GM23338 (cell line): ENCODE measurements around the gene GOLGA7B. TPM values are rescaled to one million over a fixed set of nuclear protein-coding genes. Genes with fewer than 3 reads are reported as not detected.

Source experiments
- ATAC-seq: fragments of 200-7000 bp; cut with Tn5 transposase; 3 replicates; pipeline ENCODE4 v1.9.1; 2020
- DNase-seq: peaks from one replicate; pipeline ENCODE4 v3.0.0-alpha.2; 2015; ENCODE audit warnings: low spot score
- H2AFZ ChIP-seq: fragments of 200-600 bp; sonication (generic); 2 replicates; pipeline ENCODE4 v1.8.0; 2016; ENCODE audit warnings: antibody characterized with exemption, mild to moderate bottlenecking, moderate library complexity
- H3F3A ChIP-seq: fragments of 200-600 bp; sonication (generic); replicated peaks from 2 replicates; pipeline ENCODE4 v1.8.0; 2017; ENCODE audit warnings: antibody characterized with exemption, mixed run types, low read depth
- H3K27ac ChIP-seq: fragments of 200-600 bp; sonication (generic); 2 replicates; pipeline ENCODE4 v1.6.1; 2016; ENCODE audit warnings: low read depth
- H3K27me3 ChIP-seq: fragments of 200-600 bp; sonication (generic); 2 replicates; pipeline ENCODE4 v1.8.0; 2016; ENCODE audit warnings: mild to moderate bottlenecking, mixed run types, moderate library complexity; ENCODE audit not compliant: insufficient read depth
- H3K36me3 ChIP-seq: fragments of 200-600 bp; sonication (generic); 2 replicates; pipeline ENCODE4 v1.8.0; 2016; ENCODE audit warnings: mild to moderate bottlenecking; ENCODE audit not compliant: insufficient read depth
- H3K4me1 ChIP-seq: fragments of 200-600 bp; sonication (generic); 2 replicates; pipeline ENCODE4 v1.8.0; 2016; ENCODE audit warnings: mild to moderate bottlenecking, moderate library complexity; ENCODE audit not compliant: insufficient read depth
- H3K4me2 ChIP-seq: fragments of 200-600 bp; sonication (generic); 2 replicates; pipeline ENCODE4 v1.7.1; 2017; ENCODE audit warnings: mixed run types
- H3K4me3 ChIP-seq: fragments of 200-600 bp; sonication (generic); 2 replicates; pipeline ENCODE4 v1.6.1; 2016; ENCODE audit warnings: mixed run types
- H3K79me2 ChIP-seq: fragments of 200-600 bp; sonication (generic); replicated peaks from 2 replicates; pipeline ENCODE4 v1.8.0; 2017; ENCODE audit warnings: mild to moderate bottlenecking; ENCODE audit not compliant: insufficient read depth
- H3K9me2 ChIP-seq: fragments of 200-600 bp; sonication (generic); 2 replicates; pipeline ENCODE4 v1.8.0; 2017; ENCODE audit not compliant: insufficient read depth
- H4K20me1 ChIP-seq: fragments of 200-600 bp; sonication (generic); replicated peaks from 2 replicates; pipeline ENCODE4 v1.8.0; 2017; ENCODE audit warnings: mild to moderate bottlenecking; ENCODE audit not compliant: insufficient read depth
- H3K27ac Mint-ChIP-seq: 2 replicates; pipeline ENCODE4 v1.8.0; 2020; ENCODE audit warnings: inconsistent platforms, mild to moderate bottlenecking, moderate library complexity, mixed read lengths
- H3K27me3 Mint-ChIP-seq: 3 replicates; pipeline ENCODE4 v1.8.0; 2022; ENCODE audit warnings: low read depth, mild to moderate bottlenecking, moderate library complexity, mixed read lengths, inconsistent platforms; ENCODE audit not compliant: insufficient read depth, poor library complexity
- H3K36me3 Mint-ChIP-seq: 3 replicates; pipeline ENCODE4 v1.8.0; 2021; ENCODE audit warnings: low read depth, mild to moderate bottlenecking, inconsistent platforms, moderate library complexity, mixed read lengths
- H3K4me1 Mint-ChIP-seq: 3 replicates; pipeline ENCODE4 v1.8.0; 2020; ENCODE audit warnings: mild to moderate bottlenecking, inconsistent platforms, mixed read lengths
- H3K4me3 Mint-ChIP-seq: 3 replicates; pipeline ENCODE4 v1.8.0; 2021; ENCODE audit warnings: moderate library complexity, mild to moderate bottlenecking, inconsistent platforms, mixed read lengths
- H3K9me3 Mint-ChIP-seq: 3 replicates; pipeline ENCODE4 v1.8.0; 2020; ENCODE audit warnings: moderate library complexity, mild to moderate bottlenecking, inconsistent platforms, mixed read lengths
- CREB1 ChIP-seq: fragments of 250-450 bp; sonication (Bioruptor Pico); IDR thresholded peaks from 2 replicates; pipeline ENCODE4 v1.5.0; 2020; ENCODE audit warnings: low read depth, mild to moderate bottlenecking, moderate library complexity
- EZH2 ChIP-seq: fragments of 200-600 bp; sonication (generic); IDR thresholded peaks from one replicate; pipeline ENCODE4 v1.8.0; 2017; ENCODE audit warnings: antibody characterized with exemption, mild to moderate bottlenecking, low read depth; ENCODE audit not compliant: unreplicated experiment
- JUNB ChIP-seq: IDR thresholded peaks from one replicate; pipeline ENCODE4 v1.6.1; 2016; ENCODE audit warnings: antibody characterized with exemption; ENCODE audit not compliant: unreplicated experiment
- NANOG ChIP-seq: IDR thresholded peaks from 2 replicates; pipeline ENCODE4 v1.6.1; 2016; ENCODE audit warnings: antibody characterized with exemption, borderline replicate concordance
- STAT1 ChIP-seq: IDR thresholded peaks from one replicate; pipeline ENCODE4 v1.6.1; 2016; ENCODE audit warnings: antibody characterized with exemption; ENCODE audit not compliant: unreplicated experiment
- ZNF114 ChIP-seq: fragments of 250-450 bp; sonication (Bioruptor Pico); IDR thresholded peaks from 2 replicates; pipeline ENCODE4 v1.5.0; 2020; ENCODE audit warnings: mild to moderate bottlenecking, moderate library complexity
- ZNF331 ChIP-seq: fragments of 250-450 bp; sonication (Bioruptor Pico); IDR thresholded peaks from 2 replicates; pipeline ENCODE4 v1.5.0; 2020; ENCODE audit warnings: low read depth, mild to moderate bottlenecking, moderate library complexity
- polyA plus RNA-seq: library from polyadenylated mRNA; unstranded; fragments of >200 nt; fragmentation: Nextera tagmentation; extraction: Ambion mirVana; gene quantifications from 2 replicates; pipeline ENCODE4 v1.2.1, GENCODE V29; 2016
- total RNA-seq: library from RNA; depleted of rRNA; stranded (reverse); fragments of >200 nt; shearing (Covaris generic); gene quantifications from 2 replicates; pipeline ENCODE4 v1.2.3, GENCODE V29; 2014
- TF ChIP-seq, protein P1 (sequence below), 2 experiments: fragments of 200-600 bp in 1 of 2; sonication (generic) in 1 of 2; conservative IDR thresholded peaks; 2 replicates each; pipeline versions ENCODE4 v1.5.1 to v1.6.1; 2016 to 2017; ENCODE audit warnings: antibody characterized with exemption in 2 of 2, low read depth in 2 of 2, mild to moderate bottlenecking in 2 of 2, moderate library complexity in 1 of 2
- TF ChIP-seq, protein P2 (sequence below): IDR thresholded peaks from one replicate; pipeline ENCODE4 v1.6.1; 2018; ENCODE audit warnings: antibody characterized with exemption; ENCODE audit not compliant: unreplicated experiment

The GOLGA7B gene
- total and polyA plus RNA-seq, 2 experiments from 2014 or later = 0.14 to 0.15 TPM

GRCh38 chr10:97903128-97904017 lies 53.7 kb downstream of the GOLGA7B start:
- H3K4me3 Mint-ChIP-seq = no peak overlapping the region
- no peak overlapping the region for H3K27ac ChIP-seq
- H3K4me3 ChIP-seq = no peak overlapping the region
- H2AFZ ChIP-seq = no peak overlapping the region
- ATAC-seq (peak; percentile 32; the same call in 2 of the 3 replicates), DNase-seq (no peak)
- no peaks in the 10 kb centered on the region for H3K36me3 Mint-ChIP-seq
- H3K4me1 Mint-ChIP-seq = peaks cover 7% of the 10 kb centered on the region; the same call in 2 of the 3 replicates
- TF ChIP-seq, protein P1, sequence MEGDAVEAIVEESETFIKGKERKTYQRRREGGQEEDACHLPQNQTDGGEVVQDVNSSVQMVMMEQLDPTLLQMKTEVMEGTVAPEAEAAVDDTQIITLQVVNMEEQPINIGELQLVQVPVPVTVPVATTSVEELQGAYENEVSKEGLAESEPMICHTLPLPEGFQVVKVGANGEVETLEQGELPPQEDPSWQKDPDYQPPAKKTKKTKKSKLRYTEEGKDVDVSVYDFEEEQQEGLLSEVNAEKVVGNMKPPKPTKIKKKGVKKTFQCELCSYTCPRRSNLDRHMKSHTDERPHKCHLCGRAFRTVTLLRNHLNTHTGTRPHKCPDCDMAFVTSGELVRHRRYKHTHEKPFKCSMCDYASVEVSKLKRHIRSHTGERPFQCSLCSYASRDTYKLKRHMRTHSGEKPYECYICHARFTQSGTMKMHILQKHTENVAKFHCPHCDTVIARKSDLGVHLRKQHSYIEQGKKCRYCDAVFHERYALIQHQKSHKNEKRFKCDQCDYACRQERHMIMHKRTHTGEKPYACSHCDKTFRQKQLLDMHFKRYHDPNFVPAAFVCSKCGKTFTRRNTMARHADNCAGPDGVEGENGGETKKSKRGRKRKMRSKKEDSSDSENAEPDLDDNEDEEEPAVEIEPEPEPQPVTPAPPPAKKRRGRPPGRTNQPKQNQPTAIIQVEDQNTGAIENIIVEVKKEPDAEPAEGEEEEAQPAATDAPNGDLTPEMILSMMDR (conservative IDR thresholded peaks at IDR 0.05; ENCODE audit: low read depth in 2 of 2) = peak in 1 of 2 experiments; percentile 29; a peak in 2 of 4 replicates
- TF ChIP-seq STAT1 = no peak
- no peak for TF ChIP-seq NANOG
- no peaks in the 10 kb centered on the region for H3F3A ChIP-seq
- H3K4me1 ChIP-seq = no peaks in the 10 kb centered on the region
- no peak overlapping the region for H3K4me2 ChIP-seq
- H3K36me3 ChIP-seq = no peaks in the 10 kb centered on the region
- H3K27ac Mint-ChIP-seq = no peak overlapping the region
- H4K20me1 ChIP-seq = no peaks in the 10 kb centered on the region
- no peaks in the 10 kb centered on the region for H3K79me2 ChIP-seq
- no peaks in the 10 kb centered on the region for H3K27me3 ChIP-seq
- H3K9me2 ChIP-seq = no peaks in the 10 kb centered on the region
- peaks cover 6% of the 10 kb centered on the region for H3K27me3 Mint-ChIP-seq
- no peaks in the 10 kb centered on the region; the same call in 2 of the 3 replicates for H3K9me3 Mint-ChIP-seq

DNA sequence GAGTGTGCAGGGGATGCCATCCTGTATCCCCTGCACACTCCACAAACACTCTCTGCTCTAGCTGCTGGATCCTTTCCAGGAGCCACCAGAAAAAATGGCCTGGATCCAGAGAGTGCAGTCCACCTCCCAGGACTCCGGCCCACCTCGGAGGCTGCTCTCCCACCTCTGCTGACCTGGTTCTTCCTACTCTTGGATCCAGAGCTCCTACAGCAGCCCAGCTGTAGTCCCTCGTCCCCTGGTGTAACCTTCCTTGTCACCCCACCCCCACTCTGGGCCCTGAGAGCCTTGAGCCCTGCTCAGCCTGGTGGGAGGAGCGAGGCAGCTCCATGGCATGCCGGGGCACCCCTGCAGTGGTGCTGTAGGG lies 54.4 kb downstream of the GOLGA7B start:
- H3K36me3 Mint-ChIP-seq = no peaks in the 10 kb centered on the region
- Histone ChIP-seq H4K20me1 (no peaks in the 10 kb centered on the region), H2AFZ (no peak overlapping the region), H3K79me2 (no peaks in the 10 kb centered on the region), H3K36me3 (no peaks in the 10 kb centered on the region), H3K4me2 (no peak overlapping the region), H3K4me1 (no peaks in the 10 kb centered on the region), H3F3A (no peaks in the 10 kb centered on the region), H3K9me2 (no peaks in the 10 kb centered on the region), H3K27ac (no peak overlapping the region), H3K4me3 (no peak overlapping the region), H3K27me3 (no peaks in the 10 kb centered on the region)
- DNase-seq = no peak
- H3K27me3 Mint-ChIP-seq = peaks cover 6% of the 10 kb centered on the region
- peak; percentile 75 for ATAC-seq
- no peaks in the 10 kb centered on the region; the same call in 2 of the 3 replicates for H3K9me3 Mint-ChIP-seq
- H3K4me1 Mint-ChIP-seq = peaks cover 9% of the 10 kb centered on the region; the same call in 2 of the 3 replicates
- TF ChIP-seq, protein P2, sequence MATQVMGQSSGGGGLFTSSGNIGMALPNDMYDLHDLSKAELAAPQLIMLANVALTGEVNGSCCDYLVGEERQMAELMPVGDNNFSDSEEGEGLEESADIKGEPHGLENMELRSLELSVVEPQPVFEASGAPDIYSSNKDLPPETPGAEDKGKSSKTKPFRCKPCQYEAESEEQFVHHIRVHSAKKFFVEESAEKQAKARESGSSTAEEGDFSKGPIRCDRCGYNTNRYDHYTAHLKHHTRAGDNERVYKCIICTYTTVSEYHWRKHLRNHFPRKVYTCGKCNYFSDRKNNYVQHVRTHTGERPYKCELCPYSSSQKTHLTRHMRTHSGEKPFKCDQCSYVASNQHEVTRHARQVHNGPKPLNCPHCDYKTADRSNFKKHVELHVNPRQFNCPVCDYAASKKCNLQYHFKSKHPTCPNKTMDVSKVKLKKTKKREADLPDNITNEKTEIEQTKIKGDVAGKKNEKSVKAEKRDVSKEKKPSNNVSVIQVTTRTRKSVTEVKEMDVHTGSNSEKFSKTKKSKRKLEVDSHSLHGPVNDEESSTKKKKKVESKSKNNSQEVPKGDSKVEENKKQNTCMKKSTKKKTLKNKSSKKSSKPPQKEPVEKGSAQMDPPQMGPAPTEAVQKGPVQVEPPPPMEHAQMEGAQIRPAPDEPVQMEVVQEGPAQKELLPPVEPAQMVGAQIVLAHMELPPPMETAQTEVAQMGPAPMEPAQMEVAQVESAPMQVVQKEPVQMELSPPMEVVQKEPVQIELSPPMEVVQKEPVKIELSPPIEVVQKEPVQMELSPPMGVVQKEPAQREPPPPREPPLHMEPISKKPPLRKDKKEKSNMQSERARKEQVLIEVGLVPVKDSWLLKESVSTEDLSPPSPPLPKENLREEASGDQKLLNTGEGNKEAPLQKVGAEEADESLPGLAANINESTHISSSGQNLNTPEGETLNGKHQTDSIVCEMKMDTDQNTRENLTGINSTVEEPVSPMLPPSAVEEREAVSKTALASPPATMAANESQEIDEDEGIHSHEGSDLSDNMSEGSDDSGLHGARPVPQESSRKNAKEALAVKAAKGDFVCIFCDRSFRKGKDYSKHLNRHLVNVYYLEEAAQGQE = no peak
- TF ChIP-seq JUNB (no peak), EZH2 (no peak), CREB1 (CRISPR knock-in tag) (no peak), ZNF114 (CRISPR knock-in tag) (no peak), ZNF331 (CRISPR knock-in tag) (no peak)
- TF ChIP-seq, protein P1 (conservative IDR thresholded peaks at IDR 0.05; ENCODE audit: low read depth in 2 of 2) = no peak
- no peak overlapping the region for H3K4me3 Mint-ChIP-seq
- no peak overlapping the region for H3K27ac Mint-ChIP-seq
